GM19328 (cell line): Measurements from ENCODE around the gene PGM5.
A peak's percentile ranks its signal among the peaks of the same experiment; 100 is the strongest.

Experiments used
- ATAC-seq: cut with Tn5 transposase; IDR thresholded peaks from one replicate; pipeline ENCODE4 v1.9.1; 2021; ENCODE audit warnings: mild to moderate bottlenecking, moderate library complexity; ENCODE audit not compliant: unreplicated experiment

PGM5 gene

GRCh38 chr9:68530618-68531017 is 174.2 kb downstream of the PGM5 start:
- no peak for ATAC-seq

GRCh38 chr9:68532131-68532530 is 175.7 kb downstream of the PGM5 start:
- no peak for ATAC-seq

DNA sequence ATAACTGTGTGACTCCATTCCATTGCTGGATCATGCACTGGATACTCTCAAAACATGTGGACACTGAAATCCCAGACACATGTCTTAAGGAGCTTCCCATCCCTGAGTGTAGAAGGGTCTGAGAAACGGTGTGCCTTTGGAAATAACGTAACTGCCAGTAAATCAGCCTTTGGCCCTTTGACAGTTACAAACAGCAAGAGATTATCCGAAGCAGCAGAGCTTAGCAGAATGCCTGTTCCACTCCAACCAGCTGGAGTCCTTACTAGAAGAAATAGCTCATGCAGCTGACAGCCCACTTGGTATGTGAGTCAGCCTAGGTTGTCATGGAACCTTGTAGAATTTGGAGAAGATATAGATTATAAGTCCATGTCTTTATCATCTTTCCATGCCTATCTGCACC is 177.3 kb downstream of the PGM5 start:
- no peak for ATAC-seq

DNA sequence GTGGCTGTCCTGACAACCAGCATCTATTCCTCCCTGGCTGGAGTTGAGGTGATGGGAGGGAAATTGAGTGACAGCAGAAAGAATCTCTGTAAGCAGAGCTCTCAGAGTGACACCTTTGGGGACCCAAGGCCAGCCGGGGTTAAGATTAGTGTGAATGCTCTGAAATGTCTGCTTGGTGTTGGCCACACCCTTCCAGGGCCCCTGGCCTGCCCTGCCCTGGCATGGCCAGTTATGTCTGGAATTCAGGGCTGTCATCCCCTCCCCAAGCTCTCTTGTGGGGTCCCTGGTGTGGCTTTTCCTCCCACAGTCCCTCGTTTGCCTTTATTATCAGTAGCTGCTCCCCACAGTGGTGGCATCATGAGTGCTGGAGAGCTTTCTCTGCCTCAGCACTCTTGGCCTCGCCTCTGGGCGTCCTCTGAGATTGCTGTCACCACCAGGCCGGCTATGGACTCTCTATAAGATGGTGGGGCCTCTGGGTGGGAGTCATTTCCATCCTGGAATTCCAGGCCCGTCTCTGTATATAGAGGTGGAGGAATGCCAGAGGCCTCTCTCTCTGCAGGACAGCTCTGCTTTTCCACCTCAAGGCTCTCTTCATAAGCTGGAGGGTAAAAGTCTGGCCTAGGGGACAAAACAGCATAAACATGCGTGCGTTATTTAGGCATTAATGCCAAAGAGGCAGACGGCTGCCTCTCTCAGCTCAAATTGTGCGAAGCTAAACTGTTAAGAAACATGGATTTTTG is 180.6 kb downstream of the PGM5 start:
- no peak for ATAC-seq

GRCh38 chr9:68537616-68537880 is 181.1 kb downstream of the PGM5 start:
- ATAC-seq: no peak

- no peak for ATAC-seq
These were observed 181.8 kb downstream of the PGM5 start for GRCh38 chr9:68538200-68538599.

DNA sequence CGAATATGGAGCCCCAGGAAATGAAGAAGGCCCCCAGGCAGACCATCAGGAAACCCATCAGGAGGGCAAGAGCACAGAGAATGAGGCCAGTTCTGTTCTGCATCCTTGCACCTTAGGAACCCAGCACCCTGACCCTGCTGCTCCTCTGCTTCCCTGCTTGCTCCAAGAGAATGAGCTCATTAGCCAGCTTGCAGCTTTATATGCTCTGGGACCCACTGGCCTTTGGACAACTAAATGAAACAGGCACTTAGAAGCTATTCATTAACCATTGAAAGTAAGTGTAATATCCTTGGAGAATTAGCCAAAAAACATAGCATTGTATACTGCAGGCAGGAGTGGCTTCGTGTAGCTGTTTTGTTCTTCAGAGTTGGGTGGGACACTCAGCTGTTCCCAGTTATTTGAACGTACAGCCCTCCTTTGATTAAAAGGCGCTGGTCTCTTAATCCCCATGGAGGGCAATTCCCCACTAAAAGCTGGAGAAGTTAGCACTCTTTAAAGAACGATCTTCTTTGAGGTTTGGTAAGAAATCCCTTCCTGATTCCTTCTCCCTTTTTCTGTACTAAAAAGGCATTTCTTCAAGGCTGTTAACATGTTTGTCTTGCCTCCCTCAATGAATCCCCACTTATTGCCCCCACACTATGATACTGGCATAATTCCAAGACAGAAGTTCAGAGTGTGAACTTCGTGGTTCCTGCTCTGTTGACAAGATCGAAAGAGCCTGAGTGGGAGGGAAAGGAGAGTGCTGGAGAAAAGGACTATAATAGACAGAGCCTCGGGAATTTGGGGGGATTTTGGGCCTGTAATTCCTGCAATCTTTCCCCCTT is 184.5 kb downstream of the PGM5 start, which contains the start of gene TMEM252:
TSS of gene TMEM252 (minus strand) at position 172 of the 824 bp plus-strand sequence. CDS start at position 103, 69 bp downstream.
- no peak for ATAC-seq

DNA sequence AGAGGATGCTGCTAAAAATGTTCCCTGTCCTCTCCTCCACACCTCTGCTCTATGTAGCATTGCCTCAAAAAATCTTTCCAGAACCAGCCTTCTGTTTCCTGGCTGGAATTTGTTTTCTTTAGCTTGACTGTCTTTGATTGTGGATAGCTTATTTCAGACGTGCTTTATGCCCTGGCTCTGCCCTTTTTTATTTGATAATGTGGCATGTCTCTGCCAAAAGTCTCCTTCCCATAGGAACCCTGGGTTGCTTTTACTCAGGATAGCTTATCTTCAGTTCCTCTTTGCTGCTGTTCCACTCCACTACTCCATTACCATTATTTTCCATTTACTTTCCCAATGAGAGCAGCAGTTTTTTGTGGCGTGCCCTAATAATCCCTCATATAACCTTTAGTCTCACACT is 185.2 kb downstream of the PGM5 start:
- no peak for ATAC-seq

GRCh38 chr9:68545033-68545705 is 188.8 kb downstream of the PGM5 start:
- ATAC-seq: peak; percentile 41

DNA sequence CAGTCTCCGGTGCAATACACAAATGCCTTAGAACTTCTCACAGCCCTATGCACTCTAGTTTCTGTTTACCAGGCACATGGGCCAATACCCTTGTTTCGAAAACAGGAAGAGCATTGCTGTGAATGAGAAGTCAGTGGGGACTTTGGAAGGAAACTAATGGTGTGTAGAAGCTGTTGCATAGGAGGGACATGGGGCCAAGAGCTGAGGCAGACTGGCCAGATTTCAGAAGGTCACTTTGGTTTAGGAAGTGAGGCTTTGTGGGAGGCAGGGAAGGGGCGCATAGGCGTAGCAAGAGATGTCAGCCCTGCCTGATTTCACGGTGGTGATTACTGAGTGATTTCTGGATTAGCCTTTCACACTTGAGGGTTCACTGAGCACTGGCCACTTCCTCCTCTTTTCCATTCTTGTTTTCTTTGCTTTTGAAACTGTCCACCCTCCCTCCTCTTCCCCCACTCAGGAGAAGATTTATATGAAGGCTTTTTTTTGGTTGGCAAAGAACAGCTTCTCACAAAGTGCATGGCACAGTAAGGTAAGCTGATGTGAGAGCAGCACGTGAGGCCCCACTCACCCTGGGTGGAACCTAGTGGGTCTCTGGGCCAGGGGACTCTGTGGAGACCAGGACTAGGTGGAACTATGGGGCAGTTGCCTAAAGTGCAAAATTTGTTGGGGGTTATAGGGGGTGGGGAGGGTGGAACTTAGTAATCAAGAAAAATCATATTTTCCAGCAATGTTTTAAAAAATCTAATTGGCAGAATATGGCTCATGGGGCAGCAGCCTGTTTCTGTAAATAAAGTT is 190.4 kb downstream of the PGM5 start:
- ATAC-seq: peak; percentile 74

DNA sequence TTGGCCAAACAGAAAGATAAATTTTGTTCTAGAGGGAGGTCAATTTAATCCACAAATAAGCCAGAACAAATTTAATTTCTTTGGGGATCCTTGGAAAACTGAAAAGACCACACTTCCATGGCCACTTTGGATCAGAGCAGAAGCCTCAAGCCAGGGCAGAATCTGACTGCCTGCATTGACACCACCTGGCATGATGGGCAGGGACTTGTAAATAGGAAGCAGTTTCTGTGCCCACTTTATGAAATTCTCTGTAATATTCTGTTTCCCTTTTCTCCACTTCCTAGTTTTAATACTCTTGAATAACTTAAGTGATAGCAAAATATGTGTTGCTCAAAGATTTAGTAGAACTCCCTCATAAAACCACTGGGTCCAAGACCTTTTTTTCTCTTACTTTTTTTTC is 191.0 kb downstream of the PGM5 start:
- no peak for ATAC-seq

GRCh38 chr9:68548241-68548640 is 191.8 kb downstream of the PGM5 start:
- ATAC-seq: no peak

GRCh38 chr9:68551191-68551590 is 194.8 kb downstream of the PGM5 start:
- ATAC-seq: no peak

- ATAC-seq: no peak
These were observed 196.5 kb downstream of the PGM5 start for GRCh38 chr9:68552700-68553476.

DNA sequence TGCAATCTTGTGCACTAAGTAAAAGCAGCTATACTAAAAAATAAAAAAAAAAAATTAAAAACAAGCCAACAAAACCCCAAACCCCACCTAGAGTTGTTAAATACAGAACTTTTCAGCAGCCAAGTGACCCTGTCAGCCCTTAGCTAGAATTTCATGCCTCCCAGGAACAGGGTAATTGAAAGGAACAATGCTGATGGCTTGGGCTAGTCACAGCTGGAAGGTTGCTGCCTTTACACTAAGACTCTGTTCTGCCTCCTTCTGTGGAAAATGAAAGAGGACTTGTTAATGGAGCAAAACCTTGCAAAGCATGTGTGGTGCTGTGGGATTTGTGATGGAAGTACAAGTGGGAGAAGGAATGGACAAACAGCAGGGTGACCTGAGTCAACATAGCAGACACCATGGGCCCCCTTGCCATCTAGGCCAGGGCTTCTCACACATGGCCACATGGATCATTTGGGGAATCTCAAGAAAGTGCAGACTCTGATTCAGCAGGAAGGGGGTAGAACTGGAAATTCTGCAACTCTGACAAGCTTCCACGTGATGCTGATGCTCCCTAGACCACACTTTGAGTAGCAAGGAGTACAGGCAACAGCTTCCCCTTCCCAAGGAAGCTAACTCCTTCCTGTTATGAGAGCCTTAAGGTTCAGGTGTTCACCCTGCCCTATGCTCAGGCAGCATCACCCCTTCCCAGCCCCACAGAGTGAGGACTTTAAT is 199.2 kb downstream of the PGM5 start:
- no peak for ATAC-seq

- ATAC-seq: no peak
These were observed 202.1 kb downstream of the PGM5 start for GRCh38 chr9:68558545-68558944.

- ATAC-seq: no peak
These were observed 203.8 kb downstream of the PGM5 start for GRCh38 chr9:68560071-68560844.

DNA sequence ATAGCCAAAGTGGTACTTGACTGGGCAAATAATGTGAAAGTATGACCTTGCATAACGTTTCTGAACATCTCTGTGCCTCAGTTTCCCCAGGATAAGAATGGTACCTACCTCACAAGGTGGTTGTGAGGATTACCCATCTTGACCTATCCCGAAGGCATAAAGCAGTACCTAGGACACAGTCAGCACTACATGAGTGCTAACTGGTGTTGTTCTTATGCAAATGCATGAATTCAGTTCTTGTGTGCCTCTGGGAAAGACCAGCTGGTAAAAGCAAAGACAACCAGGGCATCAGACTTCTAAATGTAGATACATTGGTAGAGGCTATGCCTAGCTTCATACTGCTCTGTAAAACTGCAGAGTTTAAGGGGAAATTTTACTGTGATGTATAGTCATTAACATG is 206.1 kb downstream of the PGM5 start:
- ATAC-seq: no peak

- no peak for ATAC-seq
These were observed 211.2 kb downstream of the PGM5 start for GRCh38 chr9:68567565-68567964.
